HG03039 (cell line): Measurements from ENCODE around the gene FALEC.

Source experiments
- ATAC-seq: cut with Tn5 transposase; IDR thresholded peaks from one replicate; pipeline ENCODE4 v1.9.1; 2021; ENCODE audit warnings: mild to moderate bottlenecking, moderate library complexity; ENCODE audit not compliant: unreplicated experiment

The FALEC gene

GRCh38 chr1:150515328-150516049 lies at the start of gene FALEC:
Gene FALEC (plus strand): TSS chr1:150515752.
- ATAC-seq = peak; percentile 95

DNA sequence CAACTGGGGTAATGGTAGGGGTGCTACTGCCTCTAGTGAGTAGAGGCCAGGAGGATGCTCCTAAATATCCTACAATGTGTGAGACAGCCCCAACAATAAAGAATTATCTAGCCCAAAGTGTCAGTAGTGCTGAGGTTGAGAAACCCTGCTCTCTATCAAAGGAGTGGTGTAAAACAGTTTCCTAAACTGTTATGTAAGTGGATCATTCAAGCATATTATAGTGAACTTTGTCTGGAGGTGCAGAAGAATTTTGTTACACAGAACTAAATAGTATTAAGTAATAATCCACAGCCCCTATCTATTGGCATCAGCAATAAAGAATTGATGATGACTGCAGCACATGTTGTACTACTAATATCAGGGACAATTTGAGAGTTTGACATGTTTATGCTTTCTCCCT lies 48.6 kb upstream of the FALEC start:
- no peak for ATAC-seq

- no peak for ATAC-seq
Measured at GRCh38 chr1:150469291-150469690, 46.3 kb upstream of the FALEC start.

- ATAC-seq = no peak
Measured at GRCh38 chr1:150472601-150473200, 42.9 kb upstream of the FALEC start.

- ATAC-seq = no peak
Measured at GRCh38 chr1:150473659-150474058, 41.9 kb upstream of the FALEC start.

- ATAC-seq = no peak
Measured at GRCh38 chr1:150474869-150475268, 40.7 kb upstream of the FALEC start.

- ATAC-seq = no peak
Measured at GRCh38 chr1:150476754-150477153, 38.8 kb upstream of the FALEC start.

DNA sequence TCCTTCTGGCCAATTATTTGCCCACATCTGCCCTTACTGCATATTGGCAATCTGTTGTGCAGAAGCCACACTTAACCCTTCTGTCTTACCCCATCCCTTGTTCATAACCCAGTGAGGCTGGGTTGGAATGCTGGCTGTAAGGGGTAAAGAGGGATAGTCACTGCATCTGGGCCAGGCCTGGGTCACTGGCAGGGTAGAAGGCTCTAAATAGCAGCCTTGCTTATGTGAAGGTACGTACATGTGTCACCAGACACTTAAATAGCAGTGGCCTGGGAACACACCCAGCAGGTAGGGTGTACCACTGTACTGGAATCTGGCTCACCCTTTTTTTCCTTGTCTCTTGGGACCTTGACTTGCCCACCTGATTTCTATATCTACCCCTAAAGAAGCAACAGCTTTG lies 38.2 kb upstream of the FALEC start:
- no peak for ATAC-seq

- no peak for ATAC-seq
Measured at GRCh38 chr1:150477733-150478132, 37.8 kb upstream of the FALEC start.

DNA sequence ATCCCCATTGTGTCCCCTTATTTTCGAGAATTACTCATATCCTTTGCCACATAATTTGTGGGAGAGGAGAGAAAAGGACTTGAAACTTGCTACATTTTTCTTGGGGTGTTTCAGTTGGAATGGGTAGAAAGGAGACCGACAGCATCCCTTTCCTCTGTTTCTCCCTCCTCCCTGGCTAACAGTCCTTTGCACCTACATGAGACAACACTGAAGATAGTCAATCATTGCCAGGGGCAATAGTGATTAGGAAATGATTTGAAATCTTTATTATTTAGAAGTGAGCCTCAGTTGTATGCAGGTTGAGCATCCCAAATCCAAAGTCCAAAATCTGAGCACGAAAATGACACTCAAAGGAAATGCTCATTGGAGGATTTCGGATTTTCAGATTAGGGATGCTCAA lies 36.2 kb upstream of the FALEC start:
- ATAC-seq = no peak

GRCh38 chr1:150479927-150480352 lies 35.6 kb upstream of the FALEC start:
- ATAC-seq = no peak

- no peak for ATAC-seq
Measured at GRCh38 chr1:150484431-150484830, 31.1 kb upstream of the FALEC start.

DNA sequence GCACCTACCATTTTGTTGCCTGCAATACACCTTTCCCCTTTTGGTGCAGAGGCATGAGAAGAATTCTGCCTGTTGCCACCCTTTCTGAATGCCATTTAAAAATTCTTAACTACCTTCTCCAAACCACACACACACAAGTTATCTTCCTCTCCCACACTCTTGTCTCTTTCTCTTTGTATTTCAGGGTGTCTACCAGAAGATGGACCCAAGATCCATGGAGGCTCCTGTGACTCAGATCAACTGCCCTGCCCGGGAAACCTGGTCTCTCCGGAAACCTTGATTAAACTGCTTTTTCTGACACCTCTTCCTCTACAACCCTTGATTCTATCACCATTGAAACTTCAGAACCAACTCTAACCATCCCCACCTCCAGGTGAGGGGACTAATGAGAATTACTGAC lies 30.7 kb upstream of the FALEC start:
- no peak for ATAC-seq

- ATAC-seq = peak; percentile 99
Measured at GRCh38 chr1:150486966-150487762, 28.4 kb upstream of the FALEC start, which contains the start of gene TARS2. Gene TARS2 (plus strand): TSS chr1:150487419. CDS start chr1:150487451, 32 bp downstream.

DNA sequence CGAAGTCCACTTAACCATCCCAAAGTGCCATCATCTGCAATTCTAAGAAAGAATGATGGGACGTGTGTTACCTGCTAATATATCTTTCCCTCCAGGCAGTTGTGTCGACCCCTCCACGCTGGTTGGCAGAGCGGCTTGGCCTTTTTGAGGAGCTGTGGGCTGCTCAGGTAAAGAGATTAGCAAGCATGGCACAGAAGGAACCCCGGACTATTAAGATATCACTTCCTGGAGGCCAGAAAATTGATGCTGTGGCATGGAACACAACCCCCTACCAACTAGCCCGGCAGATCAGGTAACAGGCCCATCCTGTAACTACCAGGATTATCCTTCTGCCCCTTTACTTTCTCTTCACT lies 27.8 kb upstream of the FALEC start:
- no peak for ATAC-seq

DNA sequence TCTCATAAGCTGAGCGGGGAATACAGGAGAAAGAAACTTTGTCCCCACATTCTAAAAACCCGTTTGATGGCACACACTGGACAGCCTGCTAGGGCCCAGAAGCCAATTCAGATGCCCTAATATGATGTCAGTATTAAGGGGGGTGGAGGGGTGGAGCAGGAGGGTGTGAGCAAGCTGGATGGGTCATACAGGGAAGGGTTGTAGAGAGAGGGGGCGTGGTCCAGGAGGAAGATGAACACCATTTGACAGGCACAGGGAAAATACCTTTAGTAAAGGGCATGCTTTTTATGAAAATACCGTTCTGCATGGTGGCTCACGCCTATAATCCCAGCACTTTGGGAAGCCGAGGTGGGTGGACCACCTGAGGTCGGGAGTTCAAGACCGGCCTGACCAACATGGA lies 22.4 kb upstream of the FALEC start:
- ATAC-seq = no peak

DNA sequence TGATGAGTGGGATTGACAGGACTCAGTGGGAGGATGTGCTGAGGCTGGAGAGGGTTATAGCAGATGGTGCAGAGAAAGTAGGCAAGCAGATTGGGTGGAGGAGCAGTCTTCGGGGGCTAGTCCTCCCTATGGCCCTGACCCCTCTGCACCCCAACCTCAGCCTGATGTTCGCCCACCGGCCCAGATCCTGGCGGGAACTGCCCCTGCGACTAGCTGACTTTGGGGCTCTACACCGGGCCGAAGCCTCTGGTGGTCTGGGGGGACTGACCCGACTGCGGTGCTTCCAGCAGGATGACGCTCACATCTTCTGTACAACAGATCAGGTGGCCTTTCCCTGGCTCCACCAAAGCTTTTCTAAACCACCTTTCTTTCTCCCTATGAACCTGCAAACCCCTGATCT lies 17.2 kb upstream of the FALEC start:
- no peak for ATAC-seq

DNA sequence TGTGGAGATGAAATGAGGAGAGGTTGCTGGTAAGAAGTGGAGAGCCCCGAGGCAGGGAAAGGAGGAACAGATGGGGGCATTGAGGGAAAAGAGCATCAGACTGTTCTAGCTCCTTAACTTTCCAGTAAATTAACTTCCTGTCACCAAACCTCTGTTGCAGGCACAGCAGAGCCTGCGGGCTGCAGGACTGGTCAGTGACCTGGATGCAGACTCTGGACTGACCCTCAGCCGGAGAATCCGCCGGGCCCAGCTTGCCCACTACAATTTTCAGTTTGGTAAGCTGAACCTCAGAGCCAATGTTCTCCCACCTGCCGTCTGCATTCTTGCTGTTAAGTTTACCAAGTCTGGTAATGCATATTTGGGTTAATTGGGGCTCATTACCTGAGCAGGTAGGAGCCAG lies 10.1 kb upstream of the FALEC start:
- ATAC-seq = no peak

GRCh38 chr1:150507912-150508864 lies 7.4 kb upstream of the FALEC start, which contains the start of gene ECM1:
Gene ECM1 (plus strand): TSS chr1:150508109. CDS start chr1:150508210, 101 bp downstream.
- no peak for ATAC-seq

DNA sequence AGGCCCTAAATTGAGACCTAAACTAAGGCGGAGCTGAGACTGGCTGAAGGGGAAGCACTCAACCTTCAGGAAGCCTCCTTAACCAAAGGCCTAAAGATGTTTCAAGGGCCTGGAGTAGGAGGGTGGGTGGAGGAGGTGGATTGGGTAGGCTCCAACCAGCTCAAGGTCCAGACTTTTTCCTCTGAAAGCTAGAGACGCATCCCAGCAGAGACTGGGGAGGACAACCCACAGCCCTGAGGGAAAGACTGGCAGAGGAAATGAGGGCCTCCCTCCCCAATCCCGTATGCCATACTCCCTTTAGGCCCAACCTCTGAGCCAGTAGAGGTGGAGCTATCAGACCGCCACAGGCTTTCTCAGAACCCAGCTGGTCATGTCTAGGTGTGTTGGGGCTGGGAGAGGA lies 6.6 kb upstream of the FALEC start:
- ATAC-seq = no peak

DNA sequence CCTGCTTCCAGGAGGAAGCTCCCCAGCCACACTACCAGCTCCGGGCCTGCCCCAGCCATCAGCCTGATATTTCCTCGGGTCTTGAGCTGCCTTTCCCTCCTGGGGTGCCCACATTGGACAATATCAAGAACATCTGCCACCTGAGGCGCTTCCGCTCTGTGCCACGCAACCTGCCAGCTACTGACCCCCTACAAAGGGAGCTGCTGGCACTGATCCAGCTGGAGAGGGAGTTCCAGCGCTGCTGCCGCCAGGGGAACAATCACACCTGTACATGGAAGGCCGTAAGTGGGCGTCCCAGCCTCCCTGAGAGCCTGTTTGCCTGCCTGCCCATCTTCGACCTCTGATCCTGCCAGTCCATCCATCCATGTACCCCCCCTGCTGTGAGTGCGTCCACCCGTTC lies 4.0 kb upstream of the FALEC start:
- ATAC-seq = no peak
